ENCODE data around the gene ZBTB20.
"Not testable (repeated sequence)": the region's sequence is repeated elsewhere in the genome, so short reads cannot be mapped to it uniquely, and the experiment has no call there.

Gene ZBTB20

DNA sequence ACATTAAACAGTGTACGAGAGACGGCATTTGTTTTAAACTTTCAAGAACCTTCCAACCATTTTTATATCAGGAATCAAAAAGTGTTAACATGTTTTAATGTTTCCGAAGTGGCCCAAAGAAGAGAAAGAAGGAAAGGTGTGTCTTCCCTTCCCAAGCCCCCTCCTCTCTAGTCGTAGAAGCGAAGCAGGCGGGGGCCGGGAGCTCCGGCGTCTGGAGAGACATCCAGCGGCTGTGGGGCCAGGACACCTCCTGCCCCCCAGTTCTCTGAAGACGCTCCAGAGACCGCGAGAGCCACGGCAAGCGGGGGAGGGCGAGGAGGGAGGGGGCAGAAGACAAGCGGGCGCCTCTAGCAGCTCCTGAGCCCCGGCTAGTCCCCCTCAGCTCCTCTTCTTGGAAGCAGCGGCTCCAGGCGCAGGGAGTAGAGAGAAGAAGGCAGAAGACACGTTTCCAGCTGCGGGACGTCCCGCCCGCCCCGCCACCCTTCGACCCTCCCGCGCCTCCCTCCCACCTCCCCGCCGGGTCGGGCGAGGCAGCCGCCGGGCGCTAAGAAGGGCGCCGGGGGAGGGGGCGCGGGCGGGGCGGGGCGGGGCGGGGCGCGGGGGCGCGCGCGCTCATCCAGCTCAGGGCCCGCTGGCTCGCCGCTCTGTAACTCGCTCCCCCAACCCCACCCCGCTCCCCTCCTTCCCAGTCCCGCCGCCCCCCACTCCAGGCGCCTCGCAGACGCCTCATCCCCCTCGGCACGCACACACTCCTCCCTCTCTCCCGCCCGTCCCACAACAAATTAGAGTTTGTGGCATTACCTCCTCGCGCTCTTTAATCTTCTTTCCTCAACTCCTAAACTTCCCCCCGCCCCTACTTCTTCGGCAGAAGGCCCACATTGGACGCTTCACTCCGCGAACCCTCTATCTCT is at the start of gene ZBTB20:
TSS of gene ZBTB20 (minus strand) at position 871 of the 911 bp plus-strand sequence.
- DNase-seq: peak; percentile 16

DNA sequence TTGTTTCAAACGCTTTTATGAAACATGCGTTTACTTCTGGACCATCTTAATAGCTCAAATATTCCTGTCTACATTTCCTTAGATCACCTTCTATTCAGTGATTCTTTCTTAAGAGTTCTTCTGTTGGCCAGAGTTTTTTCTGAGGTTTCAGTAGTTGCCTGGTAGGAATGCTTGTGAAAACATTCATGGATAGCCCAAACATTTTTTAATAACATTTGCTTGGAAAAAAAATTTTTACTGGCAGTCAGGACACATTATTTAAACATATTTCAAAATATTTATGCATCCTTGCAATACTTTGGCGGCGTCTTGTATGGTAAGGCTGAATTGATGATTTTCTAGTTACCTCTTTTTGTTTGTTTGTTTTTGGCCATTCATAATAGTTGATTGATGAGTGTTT is 47.4 kb upstream of the ZBTB20 start:
- no peak for DNase-seq

DNA sequence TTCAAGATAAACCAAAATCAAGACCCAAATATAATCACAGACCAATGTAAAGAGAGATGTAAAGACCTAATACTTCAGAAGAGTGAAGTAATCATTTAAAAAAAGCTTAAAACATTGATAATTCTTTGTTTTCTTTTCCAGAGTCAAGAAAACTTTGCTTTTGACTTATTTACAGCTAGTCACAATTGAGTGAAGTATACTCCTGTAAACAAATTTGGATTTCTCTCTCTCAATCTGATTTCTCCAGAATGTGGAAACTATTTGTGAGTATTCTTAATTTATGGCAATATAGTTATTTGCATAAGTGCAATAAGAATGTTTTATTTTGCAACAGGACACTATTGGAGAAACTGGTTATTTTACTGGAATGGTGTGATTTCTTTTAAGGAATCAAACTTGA is 43.7 kb upstream of the ZBTB20 start:
- DNase-seq: no peak

DNA sequence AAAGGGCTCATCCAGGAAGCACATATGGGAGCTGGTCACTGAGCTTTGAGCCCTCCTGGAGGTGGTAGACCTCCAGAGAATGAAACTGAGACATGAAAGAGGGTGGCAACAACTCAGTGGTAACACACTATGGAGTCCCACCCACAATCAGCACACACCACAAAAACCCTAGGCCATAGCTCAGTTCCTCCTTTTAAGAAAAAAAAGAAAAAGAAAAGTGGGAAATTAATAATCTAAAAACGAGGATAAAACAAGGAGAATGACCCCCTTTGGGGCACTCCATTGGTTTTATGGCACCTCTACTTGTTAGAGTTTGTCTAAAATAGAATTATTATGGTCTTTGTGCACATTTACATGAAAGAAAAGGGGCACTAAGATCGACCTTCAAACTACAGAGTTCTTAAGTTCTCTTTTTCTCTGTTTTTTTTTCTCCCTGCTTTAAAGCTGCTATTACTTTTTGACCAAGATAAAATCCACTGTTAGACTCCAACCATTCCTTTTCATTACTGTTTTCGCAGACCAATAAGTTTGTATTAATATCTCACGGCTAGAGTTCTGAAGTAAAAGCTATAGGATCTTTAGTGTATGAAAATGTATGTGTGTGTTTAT is 40.2 kb upstream of the ZBTB20 start:
- no peak for DNase-seq

DNA sequence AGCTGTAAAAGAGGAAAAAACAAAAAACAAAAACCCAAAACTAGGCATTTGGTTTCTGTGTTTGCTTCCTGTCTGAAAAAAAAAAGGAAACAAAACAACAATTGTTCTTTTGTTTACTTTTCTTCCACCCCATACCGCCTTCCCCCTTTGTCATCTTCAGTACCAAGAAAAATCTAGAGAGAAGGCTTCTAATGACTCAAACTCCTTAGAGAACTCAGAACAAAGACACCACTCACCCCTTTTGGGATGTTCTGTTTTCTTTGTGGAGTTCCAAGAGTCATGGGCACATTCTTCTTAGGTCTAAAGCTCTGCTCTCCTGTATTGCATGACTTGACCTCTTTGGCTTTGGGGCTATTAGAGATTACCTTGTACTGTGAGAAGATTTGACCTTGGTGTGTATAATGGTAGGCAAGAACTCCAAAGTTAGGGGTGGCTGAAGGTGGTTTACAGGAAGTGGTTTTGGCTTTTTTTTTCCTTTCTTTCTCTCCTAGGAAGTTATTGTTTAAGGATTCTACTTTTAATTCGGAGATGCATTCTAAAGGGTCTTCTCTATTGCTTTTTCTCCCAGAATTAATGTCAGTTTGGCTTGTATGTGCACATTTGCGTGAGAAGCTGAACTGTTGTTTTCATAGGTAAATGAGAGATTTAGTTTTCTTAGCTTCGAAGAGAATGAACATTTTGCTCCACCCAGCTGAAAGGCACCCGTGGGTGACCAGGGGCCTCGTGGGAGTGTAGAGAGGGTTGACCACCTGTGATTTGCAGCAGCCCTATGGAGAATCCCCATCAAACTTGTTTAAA is 39.5 kb upstream of the ZBTB20 start:
- DNase-seq: no peak

DNA sequence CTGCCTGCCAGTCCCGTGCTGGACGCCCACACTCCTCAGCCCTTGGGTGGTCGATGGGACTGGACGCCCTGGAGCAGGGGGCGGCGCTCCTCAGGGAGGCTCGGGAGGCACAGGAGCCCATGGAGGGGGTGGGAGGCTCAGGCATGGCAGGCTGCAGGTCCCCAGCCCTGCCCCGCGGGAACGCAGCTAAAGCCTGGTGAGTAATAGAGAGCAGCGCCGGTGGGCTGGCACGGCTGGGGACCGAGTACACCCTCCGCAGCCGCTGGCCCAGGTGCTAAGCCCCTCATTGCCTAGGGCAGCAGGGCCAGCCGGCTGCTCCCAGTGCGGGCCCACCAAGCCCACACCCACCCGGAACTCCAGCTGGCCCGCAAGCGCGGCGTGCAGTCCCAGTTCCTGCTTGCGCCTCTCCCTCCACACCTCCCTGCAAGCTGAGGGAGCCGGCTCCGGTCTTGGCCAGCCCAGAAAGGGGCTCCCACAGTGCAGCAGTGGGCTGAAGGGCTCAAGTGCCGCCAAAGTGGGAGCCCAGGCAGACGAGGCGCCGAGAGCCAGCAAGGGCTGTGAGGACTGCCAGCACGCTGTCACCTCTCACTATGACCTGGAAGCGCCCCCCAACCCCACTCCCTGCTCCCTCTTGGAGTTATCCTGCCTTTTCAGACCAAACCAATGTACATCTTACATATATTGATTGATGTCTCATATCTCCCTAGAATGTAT is 37.9 kb upstream of the ZBTB20 start:
- DNase-seq: not testable (repeated sequence)

DNA sequence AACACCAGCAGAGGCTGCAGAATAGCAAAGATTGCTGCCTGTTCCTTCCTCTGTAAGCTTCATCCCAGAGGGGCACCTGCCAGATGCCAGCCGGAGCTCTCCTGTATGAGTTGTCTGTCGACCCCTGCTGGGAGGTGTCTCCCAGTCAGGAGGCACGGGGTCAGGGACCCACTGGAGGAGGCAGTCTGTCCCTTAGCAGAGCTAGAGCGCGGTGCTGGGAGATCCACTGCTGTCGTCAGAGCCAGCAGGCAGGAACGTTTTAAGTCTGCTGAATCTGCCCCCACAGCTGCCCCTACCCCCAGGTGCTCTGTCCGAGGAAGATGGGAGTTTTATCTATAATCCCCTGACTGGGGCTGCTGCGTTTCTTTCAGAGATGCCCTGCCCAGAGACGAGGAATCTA is 31.8 kb upstream of the ZBTB20 start:
- not testable (repeated sequence) for DNase-seq

DNA sequence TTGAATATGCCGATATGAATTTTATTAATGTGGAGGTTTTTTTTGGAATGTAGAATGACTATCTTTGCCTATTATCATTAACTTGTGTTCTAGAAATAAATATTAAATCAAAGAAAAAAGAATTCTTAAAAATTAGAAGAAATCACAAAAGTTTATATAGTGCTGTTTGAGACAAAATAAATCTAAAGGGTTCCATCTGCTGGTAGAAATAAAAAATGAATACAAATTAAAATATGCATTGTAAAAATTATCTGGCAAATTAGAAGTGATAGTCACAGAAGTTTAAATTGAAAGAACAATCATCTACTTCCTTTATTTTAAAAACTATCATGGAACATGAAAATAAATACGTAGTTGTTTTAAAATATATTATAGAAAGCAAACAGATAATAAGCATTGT is 22.7 kb upstream of the ZBTB20 start:
- DNase-seq: no peak

DNA sequence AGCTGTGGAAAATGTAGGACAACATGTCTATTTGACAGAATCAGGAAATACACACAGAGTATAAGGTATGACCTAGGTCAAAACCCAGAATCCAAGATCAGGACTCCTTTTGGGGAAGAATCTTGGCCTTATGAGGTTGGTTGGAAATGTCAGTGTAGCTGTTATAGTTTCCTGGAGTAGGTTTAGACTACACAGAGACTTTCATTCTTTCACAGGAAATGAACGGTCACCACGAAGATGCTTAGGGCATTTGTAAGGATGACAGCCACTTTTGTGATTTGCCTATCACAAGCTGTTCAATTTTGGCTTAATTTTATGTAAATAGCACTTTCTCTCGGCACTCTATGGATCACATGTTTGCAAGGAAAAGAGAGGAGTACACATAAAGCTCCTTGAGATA is 18.6 kb upstream of the ZBTB20 start:
- DNase-seq: no peak

DNA sequence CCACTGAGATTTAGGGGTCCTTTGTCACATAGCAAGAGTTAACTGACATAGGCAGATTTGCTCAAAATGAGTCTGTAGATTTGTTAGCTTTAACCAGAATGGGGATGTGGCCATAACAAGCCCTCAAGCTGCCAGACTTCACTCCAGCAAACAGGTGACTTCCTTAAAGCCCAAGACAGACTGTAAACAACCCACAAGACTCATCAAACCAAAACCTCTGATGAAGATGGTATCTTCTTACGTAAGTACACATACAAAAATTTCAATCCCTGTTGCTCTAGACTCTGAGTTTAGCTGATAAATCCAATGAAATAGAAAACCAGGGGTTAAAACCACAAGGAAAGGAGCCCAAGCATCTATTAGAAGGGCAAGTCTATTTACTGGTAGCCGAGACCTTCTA is 18.2 kb upstream of the ZBTB20 start:
- DNase-seq: no peak

DNA sequence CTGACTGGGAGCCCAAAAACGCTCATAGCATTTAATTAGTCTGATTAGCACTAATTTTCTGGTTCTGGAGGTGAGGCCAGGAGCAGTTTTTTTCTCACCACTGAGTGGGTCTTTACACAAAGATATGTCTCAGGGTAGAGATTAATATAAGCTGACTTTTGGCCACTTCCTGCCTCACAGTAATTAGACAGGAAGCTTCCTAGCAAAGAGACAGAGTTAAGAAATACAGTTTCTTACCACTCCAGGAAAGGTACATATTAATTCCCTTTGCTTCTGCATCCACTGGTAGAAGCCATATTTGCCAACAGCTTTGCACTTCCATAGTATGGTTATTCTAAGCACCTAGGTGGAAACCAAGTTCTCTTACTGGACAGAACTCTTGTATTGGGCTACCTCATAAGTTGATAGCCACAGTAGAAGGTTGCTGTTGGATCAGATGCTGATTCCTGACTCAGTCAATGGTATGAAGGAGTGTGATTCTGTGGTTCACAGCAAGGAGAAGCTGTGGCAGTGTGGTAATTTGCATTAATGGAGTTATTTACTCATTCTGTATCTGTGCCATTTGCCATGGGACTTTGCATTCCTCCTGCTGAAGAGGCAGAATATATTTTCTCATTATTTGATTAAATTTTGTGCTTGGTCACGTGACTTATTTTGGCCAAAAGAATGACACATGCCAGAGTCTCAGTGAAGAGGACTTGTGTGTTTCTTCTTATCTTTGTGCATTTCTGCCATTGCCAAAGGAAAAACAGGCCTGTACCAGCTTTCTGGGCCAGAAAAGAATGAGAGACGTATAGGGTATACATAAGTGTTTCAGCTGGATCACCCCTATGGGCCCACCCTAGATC is 17.5 kb upstream of the ZBTB20 start:
- DNase-seq: no peak

DNA sequence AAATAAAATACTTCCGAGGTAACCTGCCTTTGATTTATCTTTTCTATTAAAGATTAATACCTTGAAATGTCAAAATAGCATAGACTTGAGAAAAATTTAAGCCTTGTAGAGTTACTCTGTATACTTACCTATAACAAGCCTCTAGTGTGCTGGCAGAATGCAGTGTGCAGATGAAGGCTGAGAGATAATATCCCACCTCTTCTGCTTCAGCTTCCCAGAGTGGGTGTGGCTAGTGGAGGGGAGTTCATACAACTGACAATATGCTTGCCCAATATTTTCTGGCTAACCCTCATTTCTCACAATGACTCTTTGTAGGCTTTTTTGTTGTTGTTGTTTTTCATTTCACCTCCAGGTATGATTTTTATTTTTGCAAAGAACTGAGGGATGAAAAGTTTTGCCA is 15.7 kb upstream of the ZBTB20 start:
- no peak for DNase-seq

DNA sequence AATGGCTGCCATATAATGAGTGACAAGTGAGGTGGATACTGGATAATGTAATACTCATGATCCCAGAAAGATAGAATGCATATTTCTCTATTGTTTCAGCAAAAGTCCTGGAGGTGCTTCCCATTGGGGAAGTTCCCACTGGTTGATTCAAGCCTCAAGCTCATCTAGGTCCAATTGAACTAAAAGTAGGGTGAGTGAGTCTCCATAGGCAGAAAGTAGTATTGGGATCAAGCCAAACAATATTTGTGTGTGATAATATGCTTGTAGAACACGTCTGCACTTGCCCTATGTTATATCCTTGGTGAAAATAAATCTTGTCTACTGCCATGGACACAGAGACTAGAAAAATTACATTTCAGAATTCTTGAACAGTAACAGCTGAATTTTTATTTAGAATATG is 14.8 kb upstream of the ZBTB20 start:
- no peak for DNase-seq

DNA sequence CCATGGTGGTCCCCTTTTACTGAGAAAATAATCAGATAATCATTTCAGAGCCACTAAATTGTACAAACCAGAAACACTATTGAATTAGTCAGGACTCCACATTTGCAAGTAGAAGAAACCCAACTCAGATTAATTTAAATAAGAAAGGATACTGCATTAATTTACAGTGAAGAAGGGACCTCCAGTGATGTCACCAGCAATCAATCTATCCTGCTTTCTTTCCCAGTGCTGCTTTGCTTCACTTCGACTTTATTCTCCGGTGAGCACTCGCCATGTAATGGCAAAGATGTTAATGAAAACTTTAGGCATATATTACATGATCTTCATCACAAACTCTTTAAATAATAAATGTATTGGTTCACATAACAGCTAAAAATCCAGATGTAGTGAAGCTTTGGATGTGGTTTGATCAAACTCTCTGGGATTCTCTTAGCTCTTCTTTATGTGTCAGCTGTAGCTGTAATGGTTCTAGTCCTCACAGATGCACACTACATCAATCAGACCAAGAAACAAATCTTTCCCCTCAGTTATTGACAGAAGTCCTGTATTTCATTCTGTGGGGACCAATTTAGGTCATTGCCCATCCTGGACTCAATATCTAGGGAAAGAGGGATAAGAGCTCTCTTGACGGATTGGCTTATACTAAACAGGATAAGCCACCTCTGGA is 14.2 kb upstream of the ZBTB20 start:
- DNase-seq: no peak

DNA sequence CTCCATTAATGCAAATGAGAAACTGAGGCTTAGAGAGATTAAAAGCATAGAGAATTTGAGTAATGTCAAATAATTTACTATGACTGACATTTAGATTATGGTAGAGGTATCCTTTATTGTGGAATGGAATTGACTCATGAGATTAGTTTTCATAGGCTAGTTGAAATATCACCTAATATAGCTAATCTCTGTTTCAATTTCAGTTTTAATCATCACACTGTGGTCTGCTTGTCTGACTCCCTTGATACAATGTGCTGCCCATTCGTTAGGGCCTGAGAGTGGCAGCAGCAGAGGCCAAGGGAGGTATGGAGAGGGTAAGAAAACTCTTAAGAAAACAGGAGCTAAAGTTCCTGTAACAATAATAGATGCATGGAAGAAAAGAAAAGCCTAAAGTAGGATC is 13.2 kb upstream of the ZBTB20 start:
- DNase-seq: no peak

DNA sequence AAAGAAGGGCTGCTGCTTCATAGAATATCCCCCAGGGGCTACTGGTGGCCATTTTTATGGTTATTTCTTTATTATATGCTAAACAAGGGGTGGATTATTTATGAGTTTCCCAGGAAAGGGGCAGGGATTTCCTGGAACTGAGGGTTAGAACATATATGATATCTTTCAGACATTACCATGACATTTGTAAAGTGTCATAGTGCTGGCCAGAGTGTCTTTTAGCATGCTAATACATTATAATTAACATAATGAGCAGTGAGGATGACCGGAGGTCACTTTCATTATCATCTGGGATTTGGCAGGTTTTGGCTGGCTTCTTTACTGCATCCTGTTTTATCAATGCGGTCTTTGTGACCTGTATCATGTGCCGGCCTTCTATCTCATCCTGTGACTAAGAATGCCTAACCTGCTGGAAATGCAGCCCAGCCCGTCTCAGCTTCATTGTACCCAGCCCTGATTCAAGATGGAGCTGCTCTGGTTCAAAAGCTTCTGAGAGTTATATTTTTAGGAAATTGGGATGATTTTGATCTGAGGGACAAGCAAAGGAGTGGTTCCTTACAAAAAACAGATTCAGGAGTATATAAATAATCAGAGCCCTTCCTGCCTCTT is 9.1 kb upstream of the ZBTB20 start:
- DNase-seq: no peak

DNA sequence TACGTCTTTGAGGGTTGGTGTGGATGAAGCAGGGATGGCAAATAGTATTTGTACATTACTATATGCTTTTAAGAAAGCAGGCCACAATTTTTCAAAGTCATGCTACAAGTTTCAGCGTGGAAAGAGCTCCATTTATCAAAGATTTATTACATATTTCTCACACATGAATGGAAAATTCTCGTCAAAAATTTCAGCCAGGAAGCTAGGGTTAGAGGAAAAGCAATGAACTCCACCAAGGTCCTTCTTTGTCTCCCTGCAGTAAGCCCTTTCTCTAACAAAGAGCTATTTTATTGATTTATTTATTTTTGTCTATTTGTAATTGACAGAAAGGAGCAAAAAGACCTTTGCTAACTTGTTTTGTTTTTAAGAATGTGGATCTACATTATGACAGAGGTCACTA is 7.5 kb upstream of the ZBTB20 start:
- no peak for DNase-seq

DNA sequence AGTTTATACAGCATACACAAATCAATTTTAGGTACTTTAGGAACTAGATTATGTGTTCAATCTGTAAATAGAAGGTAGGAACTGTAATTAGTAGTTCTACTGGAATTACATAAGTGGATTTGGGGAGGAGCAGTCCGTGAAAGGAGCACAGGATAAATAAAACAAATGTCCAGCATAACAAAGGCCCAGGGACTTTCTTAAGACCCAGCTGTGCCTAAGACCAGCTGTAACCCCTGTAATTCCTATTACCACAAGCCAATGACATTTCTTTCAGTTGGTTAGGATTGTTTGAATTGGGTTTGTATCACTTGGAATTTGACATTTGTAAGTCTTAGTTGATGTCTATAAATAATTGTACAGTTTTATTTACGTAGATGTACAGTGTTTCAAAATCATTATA is 4.8 kb upstream of the ZBTB20 start:
- no peak for DNase-seq

DNA sequence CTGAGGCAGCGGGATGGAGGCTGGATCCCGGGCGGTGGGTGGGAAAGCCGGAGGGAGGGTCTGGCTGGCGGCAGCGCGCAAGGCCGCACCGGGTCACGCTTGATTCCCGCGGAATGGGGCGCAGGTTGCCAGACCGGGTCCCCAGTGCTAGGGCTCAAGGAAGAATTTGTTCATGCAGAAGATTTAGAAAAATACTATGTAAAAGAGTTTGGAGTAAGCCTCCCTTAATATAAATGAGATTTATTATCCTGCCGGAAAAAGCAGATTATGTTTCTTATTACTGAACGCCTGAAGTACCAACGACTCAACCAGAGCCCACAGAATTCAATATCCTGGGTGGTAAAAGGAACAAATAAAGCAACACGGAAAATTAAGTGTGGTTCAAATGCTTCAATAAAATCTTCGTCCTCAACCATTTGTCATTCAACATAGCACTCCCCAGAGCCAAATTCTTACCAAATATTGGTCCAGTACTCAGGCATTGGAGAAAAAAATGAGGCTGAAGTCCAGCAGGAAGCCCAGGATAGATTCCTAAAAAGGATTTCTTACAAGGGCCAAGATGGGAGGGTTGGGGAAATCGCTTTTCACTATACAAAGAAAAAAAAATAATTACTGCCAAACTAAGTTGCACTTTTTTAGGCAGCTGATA is 1.2 kb upstream of the ZBTB20 start:
- DNase-seq: no peak

DNA sequence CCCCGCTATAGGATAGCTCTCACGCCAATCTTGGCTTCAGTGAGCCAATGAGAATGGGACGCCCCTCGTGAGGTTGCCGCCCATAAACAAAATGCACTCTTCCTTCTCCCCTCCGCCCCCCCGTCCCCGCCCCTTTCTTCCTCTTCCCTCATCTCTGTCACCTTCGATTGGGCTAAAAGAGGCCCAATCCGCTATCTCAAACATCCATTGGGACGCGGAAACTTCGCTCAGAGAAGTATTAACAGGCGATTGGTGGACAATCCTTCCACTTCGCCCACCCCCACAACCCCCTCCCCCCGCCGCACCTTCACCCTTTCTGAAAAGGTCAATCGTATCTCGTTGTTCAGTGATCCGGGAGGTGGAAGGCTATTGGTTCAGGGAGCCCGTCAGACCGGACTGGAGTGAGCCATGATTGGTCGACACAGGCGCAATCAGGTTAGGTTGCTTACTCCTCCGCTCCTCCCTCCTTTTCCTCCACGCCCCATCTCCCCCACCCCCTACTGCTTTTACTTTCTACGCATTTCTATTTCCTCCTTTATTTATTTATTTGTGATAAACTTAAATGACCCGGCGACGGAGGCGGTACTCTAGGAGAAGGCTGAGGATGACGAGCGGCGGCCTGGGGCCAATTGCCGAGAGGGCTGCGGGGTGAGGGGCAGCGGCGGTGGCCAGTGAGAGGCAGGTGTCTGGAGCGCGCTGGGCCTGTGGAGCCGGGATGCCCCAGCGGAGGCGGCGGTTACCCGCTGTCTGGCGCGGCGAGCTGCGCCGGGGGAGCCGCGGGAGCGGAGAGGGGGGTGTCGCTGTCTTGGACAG is 447 bp upstream of the ZBTB20 start:
- DNase-seq: peak; percentile 98

All from T1000 (cell line).